Measurements from ENCODE around the gene AKTIP. TPM values are rescaled to one million over a fixed set of nuclear protein-coding genes. Genes with fewer than 3 reads are reported as not detected.
"Not testable (repeated sequence)": the region's sequence is repeated elsewhere in the genome, so short reads cannot be mapped to it uniquely, and the experiment has no call there.

The AKTIP gene
- 10 to 100 TPM; 44.2 to 51.8 (median 48.7) TPM for polyA plus RNA-seq (ENCODE audit: insufficient read length in 4 of 4)

- DNase-seq (ENCODE audit: low read depth in 4 of 4, low spot score in 3 of 4), result peak; percentile 22 to 49 (median 42)
Measured at GRCh38 chr16:53502331-53503269, at the start of gene AKTIP. Gene AKTIP (minus strand): TSS chr16:53503209. CDS start chr16:53500259, 2,950 bp downstream.

GRCh38 chr16:53549970-53550690 is 47.1 kb upstream of the AKTIP start:
- DNase-seq (ENCODE audit: low read depth in 4 of 4, low spot score in 3 of 4), result peak; percentile 64 to 80 (median 68)

GRCh38 chr16:53546988-53547391 is 44.0 kb upstream of the AKTIP start:
- DNase-seq (ENCODE audit: low read depth in 4 of 4, low spot score in 3 of 4), result no peak

- no peak for DNase-seq (ENCODE audit: low read depth in 4 of 4, low spot score in 3 of 4)
Measured at GRCh38 chr16:53545433-53545832, 42.4 kb upstream of the AKTIP start.

- no peak for DNase-seq (ENCODE audit: low read depth in 4 of 4, low spot score in 3 of 4)
Measured at GRCh38 chr16:53542283-53542682, 39.3 kb upstream of the AKTIP start.

- no peak for DNase-seq (ENCODE audit: low read depth in 4 of 4, low spot score in 3 of 4)
Measured at GRCh38 chr16:53541326-53541725, 38.3 kb upstream of the AKTIP start.

GRCh38 chr16:53539759-53540718 is 37.0 kb upstream of the AKTIP start:
- DNase-seq (ENCODE audit: low read depth in 4 of 4, low spot score in 3 of 4), result not testable (repeated sequence)

- not testable (repeated sequence) for DNase-seq (ENCODE audit: low read depth in 4 of 4, low spot score in 3 of 4)
Measured at GRCh38 chr16:53539346-53539745, 36.3 kb upstream of the AKTIP start.

GRCh38 chr16:53537626-53538025 is 34.6 kb upstream of the AKTIP start:
- no peak for DNase-seq (ENCODE audit: low read depth in 4 of 4, low spot score in 3 of 4)

GRCh38 chr16:53534206-53534605 is 31.2 kb upstream of the AKTIP start:
- no peak for DNase-seq (ENCODE audit: low read depth in 4 of 4, low spot score in 3 of 4)

- no peak for DNase-seq (ENCODE audit: low read depth in 4 of 4, low spot score in 3 of 4)
Measured at GRCh38 chr16:53530741-53531140, 27.7 kb upstream of the AKTIP start.

GRCh38 chr16:53530046-53530445 is 27.0 kb upstream of the AKTIP start:
- no peak for DNase-seq (ENCODE audit: low read depth in 4 of 4, low spot score in 3 of 4)

- DNase-seq (ENCODE audit: low read depth in 4 of 4, low spot score in 3 of 4), result no peak
Measured at GRCh38 chr16:53529513-53529912, 26.5 kb upstream of the AKTIP start.

- DNase-seq (ENCODE audit: low read depth in 4 of 4, low spot score in 3 of 4), result no peak
Measured at GRCh38 chr16:53528797-53529196, 25.8 kb upstream of the AKTIP start.

GRCh38 chr16:53523971-53524548 is 21.1 kb upstream of the AKTIP start:
- DNase-seq (ENCODE audit: low read depth in 4 of 4, low spot score in 3 of 4), result no peak

- no peak for DNase-seq (ENCODE audit: low read depth in 4 of 4, low spot score in 3 of 4)
Measured at GRCh38 chr16:53523126-53523804, 20.3 kb upstream of the AKTIP start.

GRCh38 chr16:53519417-53520091 is 16.5 kb upstream of the AKTIP start:
- DNase-seq (ENCODE audit: low read depth in 4 of 4, low spot score in 3 of 4), result no peak

- DNase-seq (ENCODE audit: low read depth in 4 of 4, low spot score in 3 of 4), result no peak
Measured at GRCh38 chr16:53518550-53519416, 15.8 kb upstream of the AKTIP start.
